Left forelimb (tissue), 1 donor: ENCODE data around the gene CDKN1C.

Source experiments
- DNase-seq: peaks from one replicate; pipeline ENCODE4 v3.0.0-alpha.2; 2018; ENCODE audit warnings: low spot score

CDKN1C gene

GRCh38 chr11:2869561-2870427 is 15.8 kb downstream of the CDKN1C start:
- no peak for DNase-seq

DNA sequence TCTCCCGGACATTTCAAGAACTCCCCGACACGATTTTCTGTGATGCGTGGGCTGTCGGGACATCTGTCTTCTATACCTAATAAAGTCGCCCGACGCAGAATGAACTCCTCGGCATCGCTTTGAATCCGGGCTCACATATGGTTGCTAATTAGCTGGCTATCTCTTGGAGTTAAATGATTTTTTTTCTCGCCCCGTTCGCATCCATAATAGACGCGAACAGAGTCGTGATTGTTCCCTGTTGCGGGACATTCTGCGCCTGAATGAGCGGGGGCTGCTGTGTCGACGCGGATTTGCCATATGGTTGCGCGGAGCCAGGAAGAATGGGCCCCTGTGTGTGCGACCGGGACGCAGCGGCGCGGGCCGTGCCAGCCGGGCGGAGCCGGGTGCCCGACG is 16.4 kb downstream of the CDKN1C start:
- DNase-seq: no peak

DNA sequence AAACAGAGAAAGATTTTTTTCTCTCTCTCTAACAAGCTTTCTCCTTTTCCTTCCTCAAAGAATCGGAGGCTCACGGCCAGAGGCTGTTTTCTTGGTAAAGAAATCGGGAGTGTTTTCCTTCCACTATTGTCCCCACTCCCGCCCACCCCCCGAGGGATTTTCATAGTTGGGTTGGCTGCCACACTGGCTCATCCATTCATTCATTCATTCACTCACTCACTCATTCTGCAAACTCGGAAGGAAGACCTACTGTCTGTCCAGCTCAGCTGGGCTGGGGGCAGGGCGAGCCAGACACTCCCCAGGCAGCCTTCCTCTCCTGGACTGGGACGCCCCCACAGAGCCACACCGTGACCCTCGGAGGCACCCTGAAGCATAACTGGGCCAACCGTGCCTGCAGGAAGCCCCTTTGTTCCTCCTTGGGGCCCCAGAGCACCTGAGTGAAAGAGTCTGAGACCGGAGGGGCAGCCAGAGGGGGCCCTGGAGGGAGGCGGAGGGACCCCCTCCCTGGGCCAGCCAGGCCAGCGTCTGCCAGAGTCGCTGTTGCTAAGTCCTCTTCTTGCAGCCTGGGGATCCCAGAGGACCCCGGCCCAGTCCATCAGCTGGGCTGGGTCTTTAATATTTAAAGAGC is 17.0 kb downstream of the CDKN1C start:
- no peak for DNase-seq

DNA sequence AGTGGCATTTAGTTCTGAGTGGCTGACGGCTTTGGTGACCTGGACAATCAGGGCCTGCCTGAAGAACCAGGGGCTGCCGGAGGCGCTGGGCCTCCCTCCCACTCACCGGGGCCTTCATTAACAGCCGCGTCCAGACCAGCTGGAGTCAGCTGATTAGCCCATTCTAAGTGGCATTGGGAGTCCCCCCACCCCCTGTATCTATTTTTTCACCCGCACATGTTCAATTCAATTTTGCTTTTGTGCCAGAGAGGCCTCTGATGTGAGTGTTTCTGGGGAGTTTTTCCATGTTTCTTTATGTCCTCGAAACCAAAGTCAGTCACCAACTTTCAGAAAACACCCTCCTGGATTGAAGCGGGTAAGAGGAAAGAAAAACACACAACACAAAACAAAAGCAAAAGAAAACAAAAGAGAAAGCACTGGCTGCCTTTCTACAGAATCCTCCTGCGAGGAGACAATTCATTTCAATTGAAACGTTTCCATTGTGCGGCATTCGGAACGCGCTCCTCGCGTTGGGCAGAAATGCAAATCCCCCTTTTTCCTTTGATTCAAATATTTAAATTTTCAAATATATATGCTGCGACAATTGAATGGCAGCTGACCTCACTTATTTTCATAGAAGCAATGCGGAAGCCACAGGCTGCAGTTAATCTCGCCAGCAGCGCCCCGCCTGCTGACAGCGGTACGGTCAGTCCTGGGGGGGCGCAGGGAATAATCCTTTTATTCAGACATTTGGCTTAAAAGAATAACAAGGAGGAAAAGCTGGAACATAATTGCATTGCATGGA is 17.7 kb downstream of the CDKN1C start:
- DNase-seq: no peak

DNA sequence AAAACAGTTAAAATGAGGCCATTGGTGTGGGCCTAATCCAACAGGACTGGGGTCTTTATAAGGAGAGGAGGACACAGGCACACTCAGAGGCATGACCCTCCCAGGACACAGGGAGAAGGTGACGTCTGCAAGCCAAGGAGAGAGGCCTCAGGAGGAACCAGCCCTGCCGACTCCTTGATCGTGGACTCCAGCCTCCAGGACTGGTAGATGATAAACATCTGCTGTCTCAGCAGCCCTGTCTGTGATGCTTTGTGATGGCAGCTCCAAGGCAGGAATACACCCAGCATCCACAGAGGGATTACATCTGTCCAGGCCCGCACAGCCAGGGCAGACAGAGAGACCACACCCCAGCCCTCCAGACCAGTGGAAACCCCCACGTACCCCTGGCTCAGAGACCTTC is 18.4 kb downstream of the CDKN1C start:
- DNase-seq: no peak

DNA sequence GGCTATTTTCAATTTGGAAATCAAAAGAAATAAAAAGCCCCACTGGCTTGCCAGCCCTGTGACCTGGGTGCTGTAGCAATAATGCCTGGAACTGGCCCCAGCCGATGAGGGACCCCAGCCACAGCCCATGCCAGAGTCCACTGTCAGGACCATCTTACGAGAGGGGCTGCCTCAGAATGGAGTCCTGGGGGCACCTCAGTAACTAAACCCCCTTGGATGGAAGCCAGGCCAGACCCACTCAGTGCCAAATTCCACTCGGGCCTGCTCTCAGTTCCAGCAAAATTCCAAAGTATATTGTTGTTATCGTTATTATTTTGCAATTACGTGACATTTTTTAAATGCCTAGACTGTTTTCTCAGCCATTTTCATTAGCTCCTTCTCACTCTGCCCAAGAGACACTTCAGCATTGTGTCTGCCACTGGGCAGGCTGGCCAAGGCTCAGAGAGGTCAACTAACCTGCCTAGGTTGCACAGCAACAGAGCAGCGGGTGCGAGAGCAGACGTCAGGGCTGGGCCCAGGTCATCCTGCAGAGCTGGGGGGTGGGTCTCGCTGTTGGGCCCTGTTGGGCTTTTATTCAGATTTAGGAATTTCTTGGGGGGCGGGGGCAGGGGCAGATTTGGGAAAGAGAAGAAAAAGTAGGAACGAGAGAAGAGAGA is 19.5 kb downstream of the CDKN1C start:
- DNase-seq: no peak

- no peak for DNase-seq
Observed at GRCh38 chr11:2864901-2865300, 20.7 kb downstream of the CDKN1C start.

DNA sequence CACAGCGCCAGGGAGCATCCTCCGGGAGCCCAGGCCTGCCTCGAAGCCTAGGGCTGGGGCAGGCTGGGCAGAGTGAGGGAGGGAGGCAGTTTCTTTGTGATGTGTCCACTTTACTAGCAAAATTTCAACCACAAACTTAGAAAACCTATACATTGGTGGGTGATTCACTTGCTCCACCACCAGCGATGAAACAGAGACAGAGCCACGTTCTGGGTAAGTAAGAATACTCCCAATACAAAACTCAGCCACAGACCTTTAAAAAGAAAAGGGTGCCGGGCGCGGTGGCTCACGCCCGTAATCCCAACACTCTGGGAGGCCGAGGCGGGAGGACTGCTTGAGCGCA is 22.3 kb downstream of the CDKN1C start:
- DNase-seq: no peak

- no peak for DNase-seq
Observed at GRCh38 chr11:2862395-2863275, 22.9 kb downstream of the CDKN1C start.

GRCh38 chr11:2860636-2861035 is 24.9 kb downstream of the CDKN1C start:
- DNase-seq: no peak

- DNase-seq: no peak
Observed at GRCh38 chr11:2859699-2860037, 25.9 kb downstream of the CDKN1C start.

- no peak for DNase-seq
Observed at GRCh38 chr11:2858995-2859698, 26.4 kb downstream of the CDKN1C start.

- no peak for DNase-seq
Observed at GRCh38 chr11:2857918-2858317, 27.7 kb downstream of the CDKN1C start.

DNA sequence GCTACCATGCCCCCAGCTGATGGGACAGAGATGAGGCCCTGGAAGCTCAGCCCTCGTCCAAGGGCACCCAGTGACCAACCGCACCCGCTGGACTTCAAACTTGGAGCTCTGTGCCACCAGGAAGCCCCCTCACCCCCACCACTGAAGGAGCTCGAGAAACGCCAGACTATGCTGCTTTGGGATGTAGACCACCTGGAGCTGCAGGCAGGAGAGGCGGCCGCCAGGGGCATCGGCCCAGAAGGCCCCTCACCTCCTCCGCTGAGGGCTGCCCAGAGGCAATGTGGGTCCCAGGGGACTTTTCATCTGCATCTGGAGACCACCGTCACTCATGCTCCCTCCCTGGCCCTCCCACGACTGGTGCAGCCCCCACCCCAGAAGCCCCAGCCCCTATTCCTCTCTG is 28.3 kb downstream of the CDKN1C start:
- no peak for DNase-seq

DNA sequence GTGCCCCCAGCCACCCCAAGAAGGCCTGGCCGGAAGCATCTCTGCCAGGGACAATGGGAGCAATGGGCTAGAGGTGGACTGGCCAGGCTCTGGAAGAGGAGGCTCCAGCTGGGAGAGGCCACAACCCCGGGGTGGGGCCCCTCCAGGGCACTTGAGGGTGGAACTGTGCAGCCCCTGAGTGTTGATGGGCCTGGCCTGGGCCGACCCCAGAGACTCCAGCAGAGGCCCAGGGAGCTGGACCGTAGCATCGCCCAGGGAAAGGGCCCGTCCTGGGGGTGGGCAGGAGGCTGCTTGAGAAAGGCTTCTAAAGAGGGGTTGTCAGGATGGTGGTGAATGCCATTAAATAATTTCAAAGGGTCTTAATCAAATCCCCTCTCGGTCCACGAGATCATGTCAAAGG is 30.4 kb downstream of the CDKN1C start:
- DNase-seq: no peak

DNA sequence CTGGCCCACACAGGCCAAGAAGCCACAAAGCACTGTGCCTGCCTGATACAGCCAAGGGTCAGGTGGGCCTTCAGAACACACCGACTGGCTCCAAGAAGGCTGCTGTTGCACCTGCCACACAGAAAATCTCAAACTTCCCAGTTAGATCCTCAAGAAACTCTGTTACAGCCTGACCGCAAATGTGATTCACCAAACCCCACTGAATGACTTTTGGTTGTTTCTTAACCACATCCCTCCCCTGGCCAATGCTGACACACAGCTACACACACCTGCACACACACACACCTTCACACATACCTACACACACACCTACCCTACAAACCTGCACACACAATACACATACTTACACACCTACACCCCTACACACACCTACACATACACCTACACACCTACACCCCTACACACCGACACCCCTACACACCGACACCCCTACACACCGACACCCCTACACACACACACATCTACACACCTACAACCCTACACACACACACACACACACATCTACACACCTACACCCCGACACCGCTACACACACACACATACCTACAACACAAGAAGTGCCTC is 31.5 kb downstream of the CDKN1C start:
- DNase-seq: no peak

GRCh38 chr11:2853401-2853800 is 32.2 kb downstream of the CDKN1C start:
- no peak for DNase-seq

DNA sequence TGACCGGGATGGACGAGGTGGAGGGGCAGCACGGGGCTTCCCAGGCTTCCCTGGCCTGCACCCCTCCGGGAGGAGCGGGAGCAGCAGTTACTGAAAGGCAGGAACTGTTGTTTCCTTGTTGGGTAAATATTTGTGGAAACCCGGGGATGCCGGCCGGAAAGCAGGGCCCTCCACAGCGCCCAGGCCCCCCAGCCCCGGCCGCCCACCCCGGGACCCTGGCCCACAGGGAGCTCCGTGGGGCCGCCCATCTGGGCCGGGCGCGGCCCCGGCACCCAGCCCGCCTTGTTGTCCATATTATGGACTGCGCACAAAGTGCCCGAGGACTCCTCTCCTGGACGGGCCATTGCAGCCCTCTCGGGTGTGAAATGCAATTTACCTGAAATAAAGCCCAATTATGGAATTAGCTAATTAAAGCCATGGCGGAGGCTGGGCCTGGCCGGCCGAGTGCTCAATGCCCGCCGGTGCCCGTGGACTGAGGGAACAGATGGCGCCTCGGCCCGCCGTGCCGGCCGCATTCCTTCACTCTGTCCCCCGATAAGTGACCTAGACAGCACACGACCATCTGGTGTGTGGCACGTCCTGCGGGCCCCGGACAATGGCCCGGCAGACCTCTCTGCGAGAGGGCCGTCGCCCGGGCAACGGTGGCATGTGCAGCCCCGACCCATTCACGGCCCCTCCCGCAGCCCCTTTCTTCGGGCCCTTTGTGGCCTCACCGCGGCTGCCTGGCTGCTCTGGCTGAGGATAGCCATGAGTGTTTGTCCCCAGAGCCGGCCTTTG is 35.4 kb downstream of the CDKN1C start:
- no peak for DNase-seq

DNA sequence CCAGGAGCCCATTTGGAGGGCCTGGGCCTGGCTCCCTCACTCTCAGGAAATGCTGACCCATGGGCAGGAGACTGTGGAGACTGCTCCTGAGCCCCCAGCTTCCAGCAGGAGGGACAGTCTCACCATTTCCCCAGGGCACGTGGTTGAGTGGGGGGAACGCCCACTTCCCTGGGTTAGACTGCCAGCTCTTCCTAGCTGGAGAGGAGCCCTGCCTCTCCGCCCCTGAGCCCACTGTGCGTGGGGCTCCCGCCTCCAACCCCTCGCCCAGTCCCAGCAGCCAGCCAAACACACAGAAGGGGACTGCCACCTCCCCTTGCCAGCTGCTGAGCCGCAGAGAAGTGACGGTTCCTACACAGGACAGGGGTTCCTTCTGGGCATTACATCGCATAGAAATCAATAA is 37.1 kb downstream of the CDKN1C start:
- no peak for DNase-seq

DNA sequence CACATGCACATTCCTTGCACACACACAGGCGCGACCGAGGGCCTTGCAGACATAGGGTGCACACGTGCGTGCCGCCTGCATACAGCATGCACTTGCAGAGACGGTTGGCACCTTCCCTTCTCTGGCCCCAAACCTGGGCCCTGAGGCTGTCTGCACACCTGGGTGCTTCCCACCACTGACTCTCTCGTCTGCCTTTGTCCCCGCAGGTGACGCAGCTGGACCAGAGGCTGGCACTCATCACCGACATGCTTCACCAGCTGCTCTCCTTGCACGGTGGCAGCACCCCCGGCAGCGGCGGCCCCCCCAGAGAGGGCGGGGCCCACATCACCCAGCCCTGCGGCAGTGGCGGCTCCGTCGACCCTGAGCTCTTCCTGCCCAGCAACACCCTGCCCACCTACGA is 38.0 kb downstream of the CDKN1C start:
- no peak for DNase-seq
